ENCODE results near the gene IFT52. TPM values are rescaled to one million over a fixed set of nuclear protein-coding genes. Genes with fewer than 3 reads are reported as not detected.

IFT52 gene
- total RNA-seq, 1 experiment from 2014 or later, result 46.4 TPM

- 0 out of 2 replicates have a peak, but pooled peaks cover 4% of the 10 kb centered on the region for H4K20me1 ChIP-seq (ENCODE audit: insufficient read depth)
- H3K4me3 ChIP-seq, result no peak overlapping the region
- TF ChIP-seq CTCF (conservative IDR thresholded peaks at IDR 0.05), result no peak
- no peak for TF ChIP-seq EZH2 (IDR thresholded peaks at IDR 0.05; ENCODE audit: low read depth)
- intact Hi-C loops (cut with micrococcal nuclease; ENCODE audit: unreplicated experiment), result no loop called here
- H3K27ac ChIP-seq, result no peak overlapping the region
- CTCF ChIA-PET, result no interaction called here
- no peaks in the 10 kb centered on the region for H3K9me2 ChIP-seq (ENCODE audit: insufficient read depth)
- 0 out of 2 replicates have a peak, but pooled peaks cover 4% of the 10 kb centered on the region for H3K36me3 ChIP-seq (ENCODE audit: low read depth)
- no peak overlapping the region for H2AFZ ChIP-seq
- H3K9me3 ChIP-seq (ENCODE audit: insufficient read depth, low read depth), result no peaks in the 10 kb centered on the region
- POLR2A ChIA-PET (ENCODE audit: unreplicated experiment), result no interaction called here
- peaks cover 9% of the 10 kb centered on the region for H3K4me1 ChIP-seq (replicated peaks; ENCODE audit: insufficient read depth)
- no peak for DNase-seq
- no peaks in the 10 kb centered on the region for H3K27me3 ChIP-seq (ENCODE audit: insufficient read depth, low read depth)
- H3F3A ChIP-seq (ENCODE audit: insufficient read depth, low read depth), result peaks cover 10% of the 10 kb centered on the region; the same call in 1 of the 2 replicates
- no peaks in the 10 kb centered on the region for H3K79me2 ChIP-seq (ENCODE audit: low read depth)
- H3K4me2 ChIP-seq, result no peak overlapping the region
- BruUV-seq (replicated peaks), result no TSS peak
Observed at GRCh38 chr20:43545837-43546578, 44.7 kb upstream of the IFT52 start.

- no peaks in the 10 kb centered on the region for H4K20me1 ChIP-seq (ENCODE audit: insufficient read depth)
- H3K79me2 ChIP-seq (ENCODE audit: low read depth), result no peaks in the 10 kb centered on the region
- ChIA-PET CTCF (no interaction called here), POLR2A (ENCODE audit: unreplicated experiment) (no interaction called here)
- no TSS peak for BruUV-seq (replicated peaks)
- no peak overlapping the region for H3K27ac ChIP-seq
- no peaks in the 10 kb centered on the region for H3K9me3 ChIP-seq (ENCODE audit: insufficient read depth, low read depth)
- TF ChIP-seq CTCF (conservative IDR thresholded peaks at IDR 0.05) (no peak), EZH2 (IDR thresholded peaks at IDR 0.05; ENCODE audit: low read depth) (no peak)
- 0 out of 2 replicates have a peak, but pooled peaks cover 4% of the 10 kb centered on the region for H3K36me3 ChIP-seq (ENCODE audit: low read depth)
- no peak overlapping the region for H2AFZ ChIP-seq
- H3K4me2 ChIP-seq, result no peak overlapping the region
- no peak for DNase-seq
- no peaks in the 10 kb centered on the region for H3K27me3 ChIP-seq (ENCODE audit: insufficient read depth, low read depth)
- no peaks in the 10 kb centered on the region for H3F3A ChIP-seq (ENCODE audit: insufficient read depth, low read depth)
- no peaks in the 10 kb centered on the region for H3K4me1 ChIP-seq (replicated peaks; ENCODE audit: insufficient read depth)
- no peaks in the 10 kb centered on the region for H3K9me2 ChIP-seq (ENCODE audit: insufficient read depth)
- no peak overlapping the region for H3K4me3 ChIP-seq
- intact Hi-C loops (cut with micrococcal nuclease; ENCODE audit: unreplicated experiment), result no loop called here
Observed at GRCh38 chr20:43548273-43548880, 42.4 kb upstream of the IFT52 start.

DNA sequence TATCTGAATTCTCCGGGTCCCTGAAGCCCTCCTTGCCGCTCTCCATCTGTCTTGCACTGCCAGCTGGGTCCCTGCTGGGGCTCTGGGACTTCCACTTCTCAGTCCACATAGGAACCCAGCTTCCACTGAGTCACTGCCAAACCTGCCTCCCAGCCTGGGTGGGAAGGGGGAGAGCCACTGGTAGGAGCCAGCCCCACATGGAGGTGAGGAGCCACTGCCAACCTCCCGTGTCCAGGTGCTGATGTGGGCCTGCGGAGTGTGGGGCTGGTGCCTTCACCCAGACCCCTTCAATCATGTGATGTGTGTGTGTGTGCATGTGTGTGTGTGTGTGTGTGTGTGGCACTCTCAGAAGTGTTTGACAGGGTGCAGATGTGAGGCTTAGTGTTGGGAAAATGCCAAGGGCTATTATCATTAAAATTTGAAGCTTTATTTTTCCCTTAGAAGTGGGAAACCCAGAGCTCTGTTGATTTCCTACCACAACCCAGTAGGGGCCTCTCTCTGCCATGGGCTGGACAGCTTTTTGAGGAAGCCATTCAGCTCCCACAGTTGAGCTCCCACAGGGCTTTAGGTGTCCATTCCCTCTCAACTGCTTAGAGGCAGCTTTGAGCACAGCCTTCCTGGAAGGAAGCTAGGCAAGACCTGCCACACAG, 41.2 kb upstream of the IFT52 start:
- intact Hi-C loops (cut with micrococcal nuclease; ENCODE audit: unreplicated experiment), result no loop called here
- Histone ChIP-seq H3K4me2 (no peak overlapping the region), H4K20me1 (ENCODE audit: insufficient read depth) (no peaks in the 10 kb centered on the region), H3K9me2 (ENCODE audit: insufficient read depth) (no peaks in the 10 kb centered on the region), H3K4me1 (replicated peaks; ENCODE audit: insufficient read depth) (no peaks in the 10 kb centered on the region), H3K4me3 (no peak overlapping the region), H3K27me3 (ENCODE audit: insufficient read depth, low read depth) (no peaks in the 10 kb centered on the region), H3K79me2 (ENCODE audit: low read depth) (no peaks in the 10 kb centered on the region), H3K36me3 (ENCODE audit: low read depth) (no peaks in the 10 kb centered on the region), H3F3A (ENCODE audit: insufficient read depth, low read depth) (no peaks in the 10 kb centered on the region), H2AFZ (no peak overlapping the region), H3K9me3 (ENCODE audit: insufficient read depth, low read depth) (no peaks in the 10 kb centered on the region), H3K27ac (no peak overlapping the region)
- no TSS peak for BruUV-seq (replicated peaks)
- TF ChIP-seq CTCF (conservative IDR thresholded peaks at IDR 0.05) (no peak), EZH2 (IDR thresholded peaks at IDR 0.05; ENCODE audit: low read depth) (no peak)
- DNase-seq, result no peak
- ChIA-PET POLR2A (ENCODE audit: unreplicated experiment) (no interaction called here), CTCF (interaction anchor here (0.6 kb wide), 1 partner anchor 113 kb away, joined by 5 read pairs; no protein-coding TSS in a partner anchor)

Measured in PC-9 (cell line).